Heart left ventricle (tissue), 16 donors: ENCODE results near the gene FNBP1. TPM values are rescaled to one million over a fixed set of nuclear protein-coding genes. Genes with fewer than 3 reads are reported as not detected.
"Not testable (repeated sequence)": the region's sequence is repeated elsewhere in the genome, so short reads cannot be mapped to it uniquely, and the experiment has no call there.

ENCODE experiments used
- ATAC-seq, 4 donors: fragments of 200-7000 bp; cut with Tn5 transposase; one replicate each; pipeline ENCODE4 v1.9.1; 2020 to 2022; ENCODE audit warnings: moderate library complexity in 4 of 4, mild to moderate bottlenecking in 3 of 4, moderate number of reproducible peaks in 1 of 4
- DNase-seq, 5 donors: peaks; one replicate each; pipeline ENCODE4 v3.0.0-alpha.2; 2020
- H3K27ac ChIP-seq, 12 donors: fragments of 200-600 bp; sonication (generic) in 4 of 12; one replicate each; pipeline versions ENCODE4 v1.5.0 to v1.8.0; 2016 to 2022; ENCODE audit warnings: mild to moderate bottlenecking in 2 of 12
- H3K27me3 ChIP-seq, 9 donors: fragments of 200-600 bp; sonication (generic) in 2 of 9; one replicate each; pipeline versions ENCODE4 v1.5.1 to v1.8.0; 2016 to 2022; ENCODE audit warnings: mild to moderate bottlenecking in 3 of 9
- H3K36me3 ChIP-seq, 9 donors: fragments of 200-600 bp; sonication (generic) in 2 of 9; one replicate each; pipeline versions ENCODE4 v1.5.0 to v1.8.0; 2018 to 2022; ENCODE audit warnings: mild to moderate bottlenecking in 2 of 9
- H3K4me1 ChIP-seq, 12 donors: fragments of 200-600 bp; sonication (generic) in 4 of 12; one replicate each; pipeline versions ENCODE4 v1.5.0 to v1.8.0; 2016 to 2022; ENCODE audit warnings: mild to moderate bottlenecking in 3 of 12
- H3K4me3 ChIP-seq, 12 donors: fragments of 200-600 bp; sonication (generic) in 4 of 12; one replicate each; pipeline versions ENCODE4 v1.5.0 to v1.8.0; 2017 to 2022; ENCODE audit warnings: mild to moderate bottlenecking in 9 of 12, moderate library complexity in 4 of 12
- H3K9me3 ChIP-seq, 12 donors: fragments of 200-600 bp; sonication (generic) in 4 of 12; one replicate each; pipeline versions ENCODE4 v1.5.0 to v1.8.0; 2016 to 2022; ENCODE audit warnings: mild to moderate bottlenecking in 1 of 12
- CTCF ChIP-seq, 12 donors: fragments of 200-600 bp; sonication (generic) in 4 of 12; IDR thresholded peaks; one replicate each; pipeline versions ENCODE4 v1.5.0 to v1.8.0; 2018 to 2022; ENCODE audit warnings: antibody characterized with exemption in 12 of 12, mild to moderate bottlenecking in 5 of 12
- POLR2A ChIP-seq, 2 donors: fragments of 450-650 bp; IDR thresholded peaks; one replicate each; pipeline ENCODE4 v1.6.1; 2017; ENCODE audit warnings: antibody characterized with exemption in 2 of 2, mild to moderate bottlenecking in 2 of 2, moderate library complexity in 2 of 2
- WGBS, 4 donors: extraction: QIAGEN DNeasy Blood & Tissue Kit in 2 of 4; methylation state at CpG; one replicate each; pipeline versions ENCODE4 v1.1.5 to v1.1.7; 2013 to 2018; 5-methylcytosine and 5-hydroxymethylcytosine counted together
- intact Hi-C, 10 donors: fragments of 100-400 bp; cut with DNase I; formaldehyde crosslinking; loops; one replicate each; pipeline versions ENCODE4 v1.11.1 to v1.14.2; 2022
- polyA plus RNA-seq, 2 donors: library from polyadenylated mRNA; stranded (reverse); fragments of 200-250 nt; gene quantifications; one replicate each; pipeline ENCODE4 v1.2.3, GENCODE V29; 2013
- total RNA-seq, 9 donors: library from RNA; depleted of rRNA in 2 of 9; stranded (reverse); fragments of >200 nt in 2 of 9; fragmentation: NEBNext Ultra II Directional in 3 of 9; extraction: Animal tissue kit (Norgen Biotek cat#: 25700) in 3 of 9; gene quantifications; one replicate each; pipeline versions ENCODE4 v1.1.0 to v1.2.4, GENCODE V29; 2016 to 2023
- donor health status: ischemic (EF 13 %, LVEDD 7.1; RV severe dilation, severe dysfunction).
- donor health status: healthy with polysubstance abuse.
- donor health status: DM: no; HTN: yes; CAD: no.
- donor health status: DM: no; HTN: no; CAD: no.
- donor health status: ischemic (EF 25% LVEDD 6.9; RV normal size, moderate dysfunction).
- donor health status: ischemic (EF 25% LVEDD 5.7; RV mildly dilated, moderate dysfunction).
- donor health status: healthy.
- donor health status: DM: yes; HTN: yes; CAD: no.
- donor health status: ischemic (EF 35%, LVEDD 5.7; RV mildly dilated, moderate dysfunction).
- donor health status: nonischemic (EF 11% LVEDD 7.7; RV severe dilation, severe dysfunction).
- donor health status: DM: yes; HTN: yes; CAD: no.
- donor health status: PGD.
- donor health status: ischemic (EF 29% LVEDD 5.4; RV normal size, mild dysfunction).
- donor health status: nonischemic (EF 23%, LVEDD 6.1; RV moderate dilation, normal function).

Gene FNBP1
- total and polyA plus RNA-seq, 11 donors, result 6.9 to 47.3 (median 24.1) TPM

- Histone ChIP-seq H3K4me1 (peaks cover 0 to 53% (median 0%) of the 10 kb centered on the region in 12 donors), H3K4me3 (no peak overlapping the region), H3K9me3 (peaks cover 0 to 13% (median 0%) of the 10 kb centered on the region in 12 donors), H3K27ac (peak overlapping the region in 1 of 12 donors; percentile 49), H3K27me3 (no peaks in the 10 kb centered on the region), H3K36me3 (no peaks in the 10 kb centered on the region)
- ATAC-seq, result no peak
- intact Hi-C loops, result no loop called here
- TF ChIP-seq CTCF (IDR thresholded peaks at IDR 0.05) (no peak), POLR2A (IDR thresholded peaks at IDR 0.05) (no peak)
- no peak for DNase-seq
- 79 to 88% (median 84%) methylated on average over 5 of the region's 5 CpGs for WGBS, 4 donors
These were observed 34.5 kb downstream of the FNBP1 start for GRCh38 chr9:130008538-130008937.

DNA sequence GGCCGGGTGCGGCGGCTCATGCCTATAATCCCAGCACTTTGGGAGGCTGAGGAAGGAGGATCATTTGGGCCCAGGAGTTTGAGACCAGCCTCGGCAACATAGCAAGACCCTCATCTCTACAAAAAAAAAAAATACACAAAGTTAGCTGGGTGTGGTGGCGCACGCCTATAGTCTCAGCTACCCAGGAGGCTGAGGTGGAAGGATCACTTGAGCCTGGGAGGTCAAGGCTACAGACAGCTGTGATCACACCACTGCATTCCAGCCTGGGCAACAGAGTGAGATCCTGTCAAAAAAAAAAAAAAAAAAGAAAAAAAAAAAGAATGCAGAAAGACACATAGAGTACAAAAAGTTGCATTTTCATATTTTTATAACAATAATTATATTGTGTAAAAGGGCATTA is 36.0 kb downstream of the FNBP1 start:
- H3K27ac ChIP-seq, result peak overlapping the region in 2 of 12 donors; percentile 2 to 49
- H3K9me3 ChIP-seq, DNase-seq, intact Hi-C loops, H3K36me3 ChIP-seq, H3K4me3 ChIP-seq, H3K27me3 ChIP-seq, ATAC-seq: not testable (repeated sequence)
- peaks cover 0 to 50% (median 0%) of the 10 kb centered on the region in 12 donors for H3K4me1 ChIP-seq
- WGBS, 4 donors, result 96 to 98% (median 96%) methylated on average over 6 of the region's 6 CpGs

- intact Hi-C loops, result no loop called here
These were observed 38.9 kb downstream of the FNBP1 start for GRCh38 chr9:130003943-130004552.

GRCh38 chr9:130002320-130002719 is 40.7 kb downstream of the FNBP1 start:
- H3K27ac ChIP-seq, result no peak overlapping the region

More at GRCh38 chr9:130003943-130004552, 38.9 kb downstream of the FNBP1 start:
- ATAC-seq (no peak), DNase-seq (no peak)
- Histone ChIP-seq H3K27ac (no peak overlapping the region), H3K4me1 (peaks cover 0 to 45% (median 0%) of the 10 kb centered on the region in 12 donors), H3K4me3 (no peak overlapping the region), H3K36me3 (peaks cover 0 to 8% (median 0%) of the 10 kb centered on the region in 9 donors), H3K27me3 (no peaks in the 10 kb centered on the region), H3K9me3 (no peaks in the 10 kb centered on the region)
- TF ChIP-seq CTCF (IDR thresholded peaks at IDR 0.05), result no peak
- no peak for TF ChIP-seq POLR2A (IDR thresholded peaks at IDR 0.05)
- 80 to 96% (median 83%) methylated on average over 8 of the region's 8 CpGs for WGBS, 4 donors

More at GRCh38 chr9:130002320-130002719, 40.7 kb downstream of the FNBP1 start:
- peaks cover 0 to 37% (median 3%) of the 10 kb centered on the region in 12 donors for H3K4me1 ChIP-seq
- no peak for ATAC-seq
- intact Hi-C loops, result no loop called here
- no peak for DNase-seq
- H3K9me3 ChIP-seq, result no peaks in the 10 kb centered on the region
- WGBS, 4 donors, result 94 to 98% (median 96%) methylated on average over 5 of the region's 5 CpGs
- H3K27me3 ChIP-seq, result no peaks in the 10 kb centered on the region
- TF ChIP-seq POLR2A (IDR thresholded peaks at IDR 0.05), result no peak
- TF ChIP-seq CTCF (IDR thresholded peaks at IDR 0.05), result no peak
- peaks cover 0 to 8% (median 0%) of the 10 kb centered on the region in 9 donors for H3K36me3 ChIP-seq
- no peak overlapping the region for H3K4me3 ChIP-seq
